A549 (cell line): ENCODE measurements around the gene CSNK2A1. TPM values are rescaled to one million over a fixed set of nuclear protein-coding genes. Genes with fewer than 3 reads are reported as not detected.
"Not testable (repeated sequence)": the region's sequence is repeated elsewhere in the genome, so short reads cannot be mapped to it uniquely, and the experiment has no call there.

Source experiments
- ATAC-seq, 2 experiments: fragments of 200-7000 bp in 1 of 2; fragments of >200 bp in 1 of 2; cut with Nextera tagmentation in 1 of 2; cut with Tn5 transposase in 1 of 2; 3 replicates each; pipeline versions ENCODE4 v1.8.0 to v1.9.1; 2018 to 2020; ENCODE audit warnings: mild to moderate bottlenecking in 1 of 2, moderate library complexity in 1 of 2
- CTCF ChIA-PET: fragments of 300-600 bp; sonication (Branson Sonifier 250); formaldehyde crosslinking; extraction: SDS; loops from one replicate; lab custom pipeline; 2021; ENCODE audit warnings: antibody characterized with exemption, inconsistent platforms; lab: Yijun Ruan, JAX
- POLR2A ChIA-PET: fragments of 350-600 bp; formaldehyde crosslinking; extraction: SDS; loops from one replicate; lab custom pipeline; 2021; ENCODE audit warnings: antibody characterized with exemption, inconsistent platforms; lab: Yijun Ruan, JAX
- DNase-seq, 2 experiments: peaks; one replicate each; pipeline versions ENCODE4 v3.0.0 to v3.0.0-alpha.2; 2011 to 2016; ENCODE audit warnings: low read depth in 1 of 2, low spot score in 1 of 2
- FAIRE-seq: peaks from 2 replicates; lab custom pipeline; 2011; peaks lifted over from hg19 to GRCh38; lab: Jason Lieb, UNC
- H3K27ac ChIP-seq, 2 experiments: fragments of >200 bp; sonication (Bioruptor Twin); formaldehyde crosslinking; 3 replicates each; pipeline ENCODE4 v1.5.1; 2016 to 2017
- H3K4me1 ChIP-seq: fragments of >200 bp; sonication (Bioruptor Twin); formaldehyde crosslinking; 3 replicates; pipeline ENCODE4 v1.6.1; 2016
- H3K4me2 ChIP-seq: fragments of >200 bp; sonication (Bioruptor Twin); formaldehyde crosslinking; 3 replicates; pipeline ENCODE4 v1.6.1; 2016
- H3K4me3 ChIP-seq: fragments of >200 bp; sonication (Bioruptor Twin); formaldehyde crosslinking; 3 replicates; pipeline ENCODE4 v1.5.1; 2016
- H3K9me3 ChIP-seq: fragments of >200 bp; sonication (Bioruptor Twin); formaldehyde crosslinking; 3 replicates; pipeline ENCODE4 v1.6.1; 2016
- CBX2 ChIP-seq: fragments of 200-600 bp; sonication (generic); IDR thresholded peaks from 2 replicates; pipeline ENCODE4 v1.6.1; 2016; ENCODE audit warnings: low read depth, mild to moderate bottlenecking, borderline replicate concordance
- CBX8 ChIP-seq: fragments of 200-600 bp; sonication (generic); IDR thresholded peaks from 2 replicates; pipeline ENCODE4 v1.6.1; 2016
- EHF ChIP-seq: fragments of 250-450 bp; sonication (Bioruptor Pico); IDR thresholded peaks from 2 replicates; pipeline ENCODE4 v1.5.0; 2020; ENCODE audit warnings: mild to moderate bottlenecking
- EP300 ChIP-seq, 2 experiments: fragments of >200 bp; sonication (Bioruptor Twin); formaldehyde crosslinking; IDR thresholded peaks; 2 replicates in 1 of 2; 3 replicates in 1 of 2; pipeline ENCODE4 v1.6.1; 2016 to 2017
- MYC ChIP-seq: IDR thresholded peaks from 2 replicates; pipeline ENCODE4 v1.6.1; 2012; ENCODE audit warnings: mild to moderate bottlenecking, inconsistent platforms, low read length, improper control_type of control experiment, borderline replicate concordance
- PHF8 ChIP-seq: fragments of 200-600 bp; sonication (generic); IDR thresholded peaks from 2 replicates; pipeline ENCODE4 v1.6.1; 2016; ENCODE audit warnings: low read depth, mild to moderate bottlenecking, antibody characterized with exemption, moderate library complexity, borderline replicate concordance
- POLR2A ChIP-seq: IDR thresholded peaks from 2 replicates; pipeline ENCODE4 v1.6.1; 2012; ENCODE audit warnings: mild to moderate bottlenecking, low read length
- RAD21 ChIP-seq, 2 experiments: fragments of >200 bp in 1 of 2; sonication (Bioruptor Twin) in 1 of 2; formaldehyde crosslinking in 1 of 2; IDR thresholded peaks in 1 of 2; conservative IDR thresholded peaks in 1 of 2; 2 replicates in 1 of 2; 3 replicates in 1 of 2; pipeline ENCODE4 v1.6.1; 2012 to 2018; ENCODE audit warnings: inconsistent platforms in 1 of 2
- RARB ChIP-seq: fragments of 250-450 bp; sonication (Bioruptor Pico); IDR thresholded peaks from 2 replicates; pipeline ENCODE4 v1.8.0; 2021; ENCODE audit warnings: mild to moderate bottlenecking, moderate library complexity
- RCOR1 ChIP-seq: fragments of 150-350 bp; IDR thresholded peaks from 2 replicates; pipeline ENCODE4 v1.6.1; 2014; ENCODE audit warnings: antibody characterized with exemption, low read length, low read depth
- RFX5 ChIP-seq: fragments of 450-650 bp; IDR thresholded peaks from 2 replicates; pipeline ENCODE4 v1.7.1; 2014; ENCODE audit warnings: antibody characterized with exemption, mild to moderate bottlenecking, moderate library complexity
- SMC3 ChIP-seq: fragments of >200 bp; sonication (Bioruptor Twin); formaldehyde crosslinking; IDR thresholded peaks from 3 replicates; pipeline ENCODE4 v1.6.1; 2018; ENCODE audit warnings: inconsistent platforms
- ZC3H11A ChIP-seq: fragments of 450-650 bp; IDR thresholded peaks from 2 replicates; pipeline ENCODE4 v1.6.1; 2014; ENCODE audit warnings: antibody characterized with exemption, mild to moderate bottlenecking
- ZNF302 ChIP-seq: fragments of 250-450 bp; sonication (Bioruptor Pico); IDR thresholded peaks from 2 replicates; pipeline ENCODE4 v1.9.0; 2021; ENCODE audit warnings: inconsistent platforms, mild to moderate bottlenecking, moderate library complexity
- WGBS: methylation state at CpG from one replicate; pipeline ENCODE4 v1.1.6; 2017; ENCODE audit errors: missing lambda C conversion rate; 5-methylcytosine and 5-hydroxymethylcytosine counted together
- polyA plus RNA-seq, 4 experiments: library from polyadenylated mRNA; depleted of rRNA in 3 of 4; stranded (reverse); fragments of >200 nt; fragmentation: RNase III in 1 of 4; extraction: RNeasy Plus Mini Kit Qiagen cat#74134 plus additional on column Dnase treatment in 1 of 4; gene quantifications; 2 replicates in 3 of 4; 3 replicates in 1 of 4; pipeline ENCODE4 v1.2.3, GENCODE V29; 2011 to 2017
- TF ChIP-seq, protein P1 (sequence below): fragments of >200 bp; sonication (Bioruptor Twin); formaldehyde crosslinking; IDR thresholded peaks from 3 replicates; pipeline ENCODE4 v1.5.1; 2016

CSNK2A1 gene
- polyA plus RNA-seq, 2 of the 4 experiments (the other 2 are of a cell fraction), result 157 to 306 TPM

DNA sequence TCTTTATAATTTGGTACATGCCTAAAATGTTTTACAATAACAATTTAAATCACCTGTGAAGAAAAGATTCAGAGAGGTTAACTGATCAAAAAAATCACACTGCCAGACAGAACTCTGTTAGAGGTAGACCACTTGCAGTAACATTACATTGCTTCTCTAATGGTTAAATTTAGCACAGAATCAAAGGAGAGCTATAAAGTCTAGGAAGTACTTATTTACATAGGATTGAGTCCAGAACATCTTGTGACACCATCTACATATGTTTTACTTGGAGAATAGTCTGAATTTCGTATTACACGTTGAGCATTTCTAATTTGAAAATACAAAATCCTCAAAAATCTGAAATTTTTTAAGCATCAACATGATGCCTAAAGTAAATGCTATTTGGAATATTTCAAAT is 64.1 kb downstream of the CSNK2A1 start:
- ChIA-PET CTCF (interaction anchor here (0.7 to 5.3 kb wide), 25 partner anchors 8 to 259 kb away, joined by 3 to 71 read pairs (median 4); no protein-coding TSS in a partner anchor), POLR2A (no interaction called here)
- DNase-seq, result no peak
- WGBS, result 85% methylated on average over 2 of the region's 2 CpGs
- Histone ChIP-seq H3K9me3 (no peaks in the 10 kb centered on the region), H3K4me3 (no peak overlapping the region), H3K4me1 (peaks cover 10% of the 10 kb centered on the region; the same call in 2 of the 3 replicates), H3K4me2 (no peak overlapping the region), H3K27ac (no peak overlapping the region)
- FAIRE-seq, result no peak
- TF ChIP-seq RCOR1, result no peak
- TF ChIP-seq POLR2A, result no peak
- no peak for TF ChIP-seq EHF (CRISPR knock-in tag)
- ATAC-seq, result no peak; a peak in 1 of 6 replicates

DNA sequence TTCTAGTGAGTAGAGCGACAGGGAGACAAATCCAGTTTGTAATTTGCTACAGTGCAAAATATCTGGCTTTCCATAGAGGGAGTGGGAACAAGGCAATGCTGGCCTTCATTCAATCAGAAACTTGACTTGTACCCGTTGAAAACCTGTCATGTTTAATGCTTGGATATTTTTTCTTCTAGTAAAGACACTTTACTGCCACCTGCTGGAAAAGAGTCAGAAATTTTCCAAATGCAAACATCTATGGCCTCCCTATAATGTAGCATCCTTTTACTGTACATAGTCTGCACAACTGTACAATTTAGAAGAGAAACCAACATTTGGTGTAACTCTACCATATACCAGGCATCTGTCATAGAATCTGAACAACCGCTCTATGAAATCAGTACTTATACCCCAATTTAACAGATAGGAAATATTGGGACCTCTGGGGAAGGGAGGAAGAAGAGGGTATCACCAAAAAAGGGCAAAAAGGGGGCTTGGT is 64.6 kb downstream of the CSNK2A1 start:
- TF ChIP-seq PHF8 (no peak), RAD21 (conservative IDR thresholded peaks at IDR 0.05 in 1 of 2, IDR thresholded peaks at IDR 0.05 in 1 of 2) (peak; percentile 70 to 71), SMC3 (peak; percentile 77), RARB (CRISPR knock-in tag) (no peak)
- TF ChIP-seq, protein P1, sequence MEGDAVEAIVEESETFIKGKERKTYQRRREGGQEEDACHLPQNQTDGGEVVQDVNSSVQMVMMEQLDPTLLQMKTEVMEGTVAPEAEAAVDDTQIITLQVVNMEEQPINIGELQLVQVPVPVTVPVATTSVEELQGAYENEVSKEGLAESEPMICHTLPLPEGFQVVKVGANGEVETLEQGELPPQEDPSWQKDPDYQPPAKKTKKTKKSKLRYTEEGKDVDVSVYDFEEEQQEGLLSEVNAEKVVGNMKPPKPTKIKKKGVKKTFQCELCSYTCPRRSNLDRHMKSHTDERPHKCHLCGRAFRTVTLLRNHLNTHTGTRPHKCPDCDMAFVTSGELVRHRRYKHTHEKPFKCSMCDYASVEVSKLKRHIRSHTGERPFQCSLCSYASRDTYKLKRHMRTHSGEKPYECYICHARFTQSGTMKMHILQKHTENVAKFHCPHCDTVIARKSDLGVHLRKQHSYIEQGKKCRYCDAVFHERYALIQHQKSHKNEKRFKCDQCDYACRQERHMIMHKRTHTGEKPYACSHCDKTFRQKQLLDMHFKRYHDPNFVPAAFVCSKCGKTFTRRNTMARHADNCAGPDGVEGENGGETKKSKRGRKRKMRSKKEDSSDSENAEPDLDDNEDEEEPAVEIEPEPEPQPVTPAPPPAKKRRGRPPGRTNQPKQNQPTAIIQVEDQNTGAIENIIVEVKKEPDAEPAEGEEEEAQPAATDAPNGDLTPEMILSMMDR, result peak; percentile 86
- POLR2A ChIA-PET, result interaction anchor here (0.7 kb wide), 1 partner anchor 128 kb away, joined by 8 read pairs; no protein-coding TSS in a partner anchor
- Histone ChIP-seq H3K4me1 (peaks cover 10% of the 10 kb centered on the region; the same call in 2 of the 3 replicates), H3K4me3 (no peak overlapping the region), H3K27ac (peak overlapping the region in 1 of 2 experiments; percentile 43; a peak in 2 of 6 replicates), H3K4me2 (no peak overlapping the region), H3K9me3 (no peaks in the 10 kb centered on the region)
- ATAC-seq, result peak; percentile 73 to 81
- WGBS, result 46% methylated on average over 3 of the region's 3 CpGs
- peak; percentile 84 for FAIRE-seq
- peak; percentile 71 to 76 for DNase-seq
- CTCF ChIA-PET, result interaction anchor here (0.7 to 5.3 kb wide), 32 partner anchors 8 to 260 kb away, joined by 3 to 71 read pairs (median 4); partner anchors contain the start of gene TBC1D20

DNA sequence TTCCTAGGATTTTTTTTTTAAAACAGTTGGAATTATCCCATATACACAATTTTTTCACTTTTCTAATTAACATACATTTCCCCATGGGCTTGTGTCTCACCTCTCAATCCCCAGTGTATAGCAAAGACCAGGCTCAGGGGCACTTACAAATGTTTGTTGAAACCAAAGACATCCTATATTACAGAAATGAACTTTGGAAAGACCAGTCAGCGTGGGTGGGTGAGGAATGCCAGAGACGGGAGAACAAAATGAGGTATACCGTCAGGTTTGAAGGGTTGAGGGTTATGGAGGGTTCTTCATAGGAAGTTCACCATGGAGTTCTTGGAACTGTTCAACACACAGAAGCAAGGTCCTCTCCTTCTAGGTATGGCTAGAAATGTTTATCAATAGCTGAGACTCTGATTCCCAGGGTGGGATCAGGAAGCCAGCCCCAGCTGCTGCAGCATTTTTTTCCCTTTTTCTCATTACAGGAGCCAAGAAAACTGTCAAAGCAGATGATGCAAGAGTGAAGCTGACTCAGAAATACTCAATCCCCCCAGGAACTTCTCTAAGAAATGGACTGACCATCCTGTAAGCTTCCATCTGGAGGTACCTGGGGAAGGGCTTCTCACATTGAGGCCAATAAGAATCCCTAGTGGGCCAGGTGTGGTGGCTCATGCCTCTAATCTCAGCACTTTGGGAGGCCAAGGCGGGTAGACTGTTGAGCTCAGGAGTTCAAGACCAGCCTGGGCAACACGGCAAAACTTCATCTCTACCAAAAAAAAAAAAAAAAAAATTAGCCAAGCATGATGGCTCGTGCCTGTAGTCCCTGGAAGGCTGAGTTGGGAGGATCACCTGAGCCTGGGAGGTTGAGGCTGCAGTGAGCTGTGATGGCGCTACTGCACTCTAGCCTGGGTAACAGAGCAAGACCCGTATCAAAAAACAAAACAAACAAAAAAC is 65.3 kb downstream of the CSNK2A1 start:
- DNase-seq, result no peak
- peak in 1 of 2 experiments; percentile 10; a peak in 3 of 6 replicates for ATAC-seq
- Histone ChIP-seq H3K4me3 (no peak overlapping the region), H3K4me2 (no peak overlapping the region), H3K27ac (peak overlapping the region in 1 of 2 experiments; percentile 43; a peak in 3 of 6 replicates)
- POLR2A ChIA-PET, result interaction anchor here (0.7 kb wide), 1 partner anchor 127 kb away, joined by 8 read pairs; no protein-coding TSS in a partner anchor
- TF ChIP-seq ZNF302 (no peak), MYC (no peak), RFX5 (no peak), PHF8 (no peak), EHF (CRISPR knock-in tag) (no peak), EP300 (IDR thresholded peaks at IDR 0.05) (no peak), CBX8 (no peak), CBX2 (no peak), ZC3H11A (no peak)
- TF ChIP-seq, protein P1, result no peak
- TF ChIP-seq, all 56 proteins: peak for 0
- H3K4me1 ChIP-seq, result peaks cover 10% of the 10 kb centered on the region; the same call in 2 of the 3 replicates
- 88% methylated on average over 8 of the region's 8 CpGs for WGBS
- no peaks in the 10 kb centered on the region for H3K9me3 ChIP-seq
- FAIRE-seq, result no peak
- CTCF ChIA-PET, result interaction anchor here (0.6 to 5.3 kb wide), 29 partner anchors 8 to 261 kb away, joined by 3 to 71 read pairs (median 4); partner anchors contain the start of gene TBC1D20

DNA sequence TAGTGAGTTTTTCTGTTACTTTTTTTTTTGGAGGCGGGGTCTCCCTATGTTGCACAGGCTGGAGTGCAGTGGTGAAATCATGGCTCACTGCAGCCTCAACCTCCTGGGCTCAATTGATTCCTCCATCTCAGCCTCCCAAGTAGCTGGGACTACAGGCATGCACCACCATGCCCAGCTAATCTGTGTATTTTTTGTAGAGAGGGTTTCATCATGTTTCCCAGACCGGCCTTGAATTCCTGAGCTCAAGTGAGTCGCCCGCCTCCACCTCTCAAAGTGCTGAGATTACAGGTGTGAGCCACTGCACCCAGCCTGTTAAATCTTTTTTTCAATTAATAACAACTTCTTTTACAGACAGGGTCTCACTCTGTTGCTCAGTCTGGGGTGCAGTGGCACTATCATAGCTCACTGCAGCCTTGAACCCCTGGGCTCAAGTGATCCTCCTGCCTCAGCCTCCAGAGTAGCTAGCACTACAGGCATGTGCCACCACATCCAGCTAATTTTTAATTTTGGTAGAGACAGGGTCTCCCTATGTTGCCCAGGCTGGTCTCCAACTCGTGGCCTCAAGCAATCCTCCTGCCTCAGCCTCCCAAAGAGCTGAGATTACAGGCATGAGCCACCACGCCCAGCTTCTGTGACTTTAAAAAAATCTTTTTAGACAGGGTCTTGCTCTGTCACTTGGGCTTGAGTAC is 66.9 kb downstream of the CSNK2A1 start:
- ChIA-PET POLR2A (interaction anchor here (1.4 kb wide), 1 partner anchor 14 kb away, joined by 3 read pairs; the partner anchor contains the start of gene TBC1D20), CTCF (interaction anchor here (0.7 to 5.3 kb wide), 10 partner anchors 10 to 262 kb away, joined by 3 to 71 read pairs (median 8); partner anchors contain the start of gene TBC1D20)
- not testable (repeated sequence) for FAIRE-seq, DNase-seq, H3K9me3 ChIP-seq, H3K27ac ChIP-seq, ATAC-seq, H3K4me3 ChIP-seq, H3K4me2 ChIP-seq
- peaks cover 10% of the 10 kb centered on the region; the same call in 2 of the 3 replicates for H3K4me1 ChIP-seq
- WGBS, result 95% methylated on average over 6 of the region's 6 CpGs
